Hepatic stellate cell (primary cell): ENCODE measurements around the gene SNX5.
A peak's percentile ranks its signal among the peaks of the same experiment; 100 is the strongest.

Source experiments
- DNase-seq: peaks from one replicate; pipeline ENCODE4 v3.0.0; 2011; ENCODE audit warnings: low spot score

SNX5 gene

DNA sequence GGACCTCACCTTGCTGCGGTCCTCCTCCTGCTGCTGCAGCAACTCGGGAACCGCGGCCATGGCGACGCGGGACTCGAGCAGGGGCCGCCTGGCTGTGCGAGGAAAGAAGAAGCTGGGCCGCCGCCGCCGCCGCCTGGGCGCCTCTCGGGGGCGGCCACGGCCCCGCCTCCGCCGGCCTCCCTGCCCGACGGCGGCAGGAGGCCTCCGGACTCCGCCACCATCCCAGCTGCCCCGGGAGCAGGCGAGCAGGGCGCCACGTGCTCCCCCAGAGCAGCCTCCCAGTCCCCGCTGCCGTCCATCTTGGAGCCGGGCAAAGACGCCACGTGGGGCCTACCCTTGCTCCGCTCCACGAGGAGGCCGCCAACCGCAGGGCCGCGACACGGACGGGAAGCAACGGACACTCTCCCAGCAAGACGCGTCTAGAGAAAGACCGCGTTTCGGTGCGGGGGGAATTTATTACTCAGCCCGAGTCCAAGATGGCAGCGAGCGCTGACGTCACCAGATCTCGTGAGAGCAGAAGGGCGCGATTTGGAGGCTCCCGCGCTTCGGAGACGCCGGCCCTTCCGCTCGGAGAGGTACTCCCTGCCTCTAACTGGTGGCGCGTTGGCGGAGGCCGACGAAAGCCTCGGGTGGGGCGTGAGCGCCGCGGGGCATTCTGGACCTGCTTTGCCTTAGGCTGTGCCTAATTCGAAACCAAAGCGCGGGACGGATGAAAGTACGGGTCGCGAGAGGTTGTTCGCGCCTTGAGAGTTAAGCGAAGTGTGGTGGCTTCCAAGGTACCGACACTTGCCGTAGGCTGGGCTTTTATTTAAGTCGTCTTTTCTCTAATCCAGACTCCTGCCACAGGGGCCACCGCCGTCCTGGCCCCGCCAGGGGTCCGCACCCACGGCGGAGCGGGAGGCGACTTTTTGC is at the start of gene SNX5, which contains the start of gene MGME1:
TSS of gene SNX5 (minus strand) at position 429 of the 912 bp plus-strand sequence. CDS start at position 60, 369 bp downstream.
TSS of gene MGME1 (plus strand) at position 653 of the 912 bp plus-strand sequence. CDS start 842 bp downstream, outside the sequence.
- DNase-seq: peak; percentile 97

DNA sequence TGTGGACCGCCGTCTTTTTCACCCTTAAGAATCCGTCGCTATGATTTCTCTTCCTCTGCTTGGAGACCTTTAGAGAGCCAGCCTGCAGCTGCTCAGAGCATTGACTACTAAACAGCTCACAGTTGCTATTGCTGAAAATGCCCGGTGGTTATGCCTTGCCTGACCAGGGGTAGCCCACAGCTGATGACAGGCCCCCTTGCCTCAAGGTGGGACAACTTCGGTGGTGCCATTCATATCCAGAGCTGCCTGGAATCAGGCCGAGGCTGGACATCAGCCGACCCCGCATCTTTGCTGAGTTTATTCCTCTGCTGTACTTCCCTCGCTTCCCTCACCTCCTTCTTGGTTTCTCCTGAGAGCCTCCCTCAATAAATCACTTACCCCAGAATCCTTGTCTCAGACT is 49.5 kb upstream of the SNX5 start:
- no peak for DNase-seq

DNA sequence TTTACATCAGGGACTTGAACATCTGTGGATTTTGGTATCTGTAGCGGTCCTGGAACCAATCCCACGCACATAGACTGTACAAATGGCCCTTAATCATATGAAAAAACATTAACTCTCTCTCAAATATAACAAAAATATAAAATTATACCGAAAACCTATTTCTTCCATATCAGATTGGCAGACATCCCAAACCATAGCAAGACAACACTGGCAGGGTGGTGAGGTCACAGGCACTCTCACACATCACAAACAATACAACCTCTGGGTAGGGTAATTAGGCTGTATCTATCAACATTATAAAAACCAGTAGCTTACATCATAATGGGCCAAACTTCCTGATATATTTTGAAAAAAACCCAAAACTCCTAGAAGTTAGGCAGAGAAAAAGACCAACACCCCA is 48.2 kb upstream of the SNX5 start:
- DNase-seq: no peak

DNA sequence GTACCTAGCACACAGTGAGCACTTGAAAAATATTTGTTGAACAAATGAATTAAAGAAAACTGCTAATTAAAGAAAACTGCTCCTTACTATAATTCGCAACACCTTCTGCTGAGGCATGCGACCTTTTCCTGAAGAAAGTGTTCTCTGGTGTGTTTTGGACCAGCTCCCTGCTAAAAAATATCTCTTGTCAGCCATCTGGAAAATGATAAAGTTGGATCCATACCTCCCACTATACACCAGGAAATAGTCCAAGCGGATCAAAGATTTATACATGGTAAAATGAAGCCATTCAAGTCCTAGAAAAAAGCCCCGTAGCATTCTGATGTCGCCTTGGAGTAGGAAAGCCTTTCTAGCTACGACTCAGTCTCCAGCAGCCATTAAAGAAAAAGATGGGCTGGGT is 45.8 kb upstream of the SNX5 start:
- DNase-seq: no peak

DNA sequence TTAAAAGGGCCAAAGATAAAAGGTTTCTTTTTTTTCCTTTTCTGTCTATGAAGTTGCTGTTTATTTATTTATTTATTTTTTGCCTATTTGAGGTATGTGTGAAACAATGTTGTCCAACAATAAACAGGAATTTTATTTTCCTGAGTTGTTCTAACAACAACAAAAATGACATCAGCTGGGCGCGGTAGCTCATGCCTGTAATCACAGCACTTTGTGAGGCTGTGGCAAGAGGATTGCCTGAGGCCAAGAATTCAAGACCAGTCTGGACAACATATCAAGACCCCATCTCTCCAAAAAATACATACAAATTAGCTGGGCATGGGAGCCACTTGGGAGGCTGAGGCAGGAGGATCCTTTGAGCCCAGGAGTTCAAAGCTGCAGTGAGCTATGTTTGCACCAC is 44.3 kb upstream of the SNX5 start:
- DNase-seq: no peak

DNA sequence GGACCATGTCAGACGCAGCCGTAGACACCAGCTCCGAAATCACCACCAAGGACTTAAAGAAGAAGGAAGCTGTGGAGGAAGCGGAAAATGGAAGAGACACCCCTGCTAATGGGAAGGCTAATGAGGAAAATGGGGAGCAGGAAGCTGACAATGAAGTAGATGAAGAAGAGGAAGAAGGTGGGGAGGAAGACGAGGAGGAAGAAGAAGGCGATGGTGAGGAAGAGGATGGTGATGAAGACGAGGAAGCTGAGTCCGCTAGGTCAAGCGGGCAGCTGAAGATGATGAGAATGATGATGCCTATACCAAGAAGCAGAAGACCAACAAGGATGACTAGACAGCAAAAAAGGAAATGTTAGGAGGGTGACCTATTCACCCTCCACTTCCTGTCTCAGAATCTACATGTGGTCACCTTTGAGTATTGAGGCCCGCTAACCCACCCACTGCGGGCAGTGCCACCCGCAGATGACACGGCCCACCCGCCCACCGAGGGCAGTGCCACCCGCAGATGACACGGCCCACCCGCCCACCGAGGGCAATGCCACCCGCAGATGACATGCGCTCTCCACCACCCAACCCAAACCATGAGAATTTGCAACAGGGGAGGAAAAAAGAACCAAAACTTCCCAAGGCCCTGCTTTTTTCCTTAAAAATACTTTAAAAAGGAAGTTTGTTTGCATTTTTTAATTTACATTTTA is 43.5 kb upstream of the SNX5 start:
- DNase-seq: no peak

DNA sequence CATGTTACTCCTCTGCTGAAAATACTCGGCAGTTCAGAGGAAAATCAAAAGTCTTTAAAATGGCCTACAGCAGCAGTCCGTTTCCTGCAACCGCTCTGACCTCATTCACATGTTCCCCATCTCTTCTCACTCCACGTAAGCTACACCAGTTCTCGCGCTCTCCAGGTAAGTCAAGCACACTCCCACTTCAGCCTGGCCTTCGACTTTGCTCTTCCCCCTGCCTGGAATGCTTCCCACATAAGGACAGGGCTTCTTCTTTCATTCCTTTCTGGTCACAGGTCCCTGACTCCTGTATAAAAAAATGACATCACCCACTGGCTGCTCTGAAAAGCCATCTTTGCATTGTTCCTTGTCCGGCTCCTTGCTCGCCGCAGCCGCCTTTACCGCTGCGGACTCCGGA is 42.9 kb upstream of the SNX5 start:
- DNase-seq: no peak

DNA sequence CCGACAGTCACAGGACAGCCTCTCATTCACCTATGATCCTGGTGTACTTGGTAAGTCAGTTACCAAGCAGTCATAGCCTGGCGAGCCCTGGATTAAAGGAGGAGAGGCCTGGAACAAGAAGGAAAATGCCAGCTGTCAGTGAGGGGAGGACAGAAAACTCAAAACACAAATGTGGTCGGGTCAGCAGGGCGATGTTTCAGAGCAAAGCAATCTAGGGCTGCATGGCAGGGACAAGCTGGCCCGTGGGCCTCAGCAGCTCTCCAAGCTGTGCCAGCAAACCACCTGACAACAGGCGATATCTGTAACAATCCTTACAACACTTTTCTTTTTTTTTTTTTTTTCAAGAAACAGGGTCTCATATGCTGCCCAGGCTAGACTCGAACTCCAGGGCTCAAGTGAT is 40.5 kb upstream of the SNX5 start:
- DNase-seq: no peak

DNA sequence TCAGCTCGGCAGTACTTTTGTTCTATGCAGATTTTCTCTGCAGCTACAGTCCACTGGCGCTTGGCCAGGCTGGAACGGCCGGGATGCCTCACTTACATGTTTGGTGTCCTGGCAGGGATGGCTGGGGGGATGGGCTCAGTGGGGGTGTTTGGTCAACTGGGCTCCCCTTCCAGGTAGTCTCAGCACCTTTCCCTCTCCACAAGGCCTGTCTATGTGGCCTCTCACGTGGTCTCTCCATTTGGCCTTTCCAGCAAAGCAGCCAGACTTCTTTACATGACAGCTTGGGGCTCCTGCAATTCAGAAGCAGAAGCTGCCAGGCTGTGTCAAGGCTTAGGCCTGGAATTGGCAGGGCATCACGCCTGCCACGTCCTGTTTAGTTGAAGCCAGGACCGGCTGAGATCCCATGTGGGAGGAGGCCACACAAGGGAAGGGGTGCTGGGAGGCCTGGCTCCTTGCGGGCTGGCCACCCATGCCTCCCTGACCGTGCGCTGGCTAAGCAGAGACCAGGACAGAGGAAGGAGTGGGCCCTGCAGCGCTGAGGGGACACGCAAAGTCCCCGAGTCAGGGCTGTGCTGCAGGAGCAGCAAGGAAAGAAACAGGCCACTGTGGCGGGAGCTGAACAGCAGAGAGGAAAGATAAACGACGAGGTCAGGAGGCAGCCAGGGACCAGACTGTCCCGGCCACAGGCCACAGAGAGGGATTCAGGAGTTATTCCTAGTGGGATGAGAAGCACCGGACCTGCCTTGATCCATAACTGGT is 39.1 kb upstream of the SNX5 start:
- no peak for DNase-seq

DNA sequence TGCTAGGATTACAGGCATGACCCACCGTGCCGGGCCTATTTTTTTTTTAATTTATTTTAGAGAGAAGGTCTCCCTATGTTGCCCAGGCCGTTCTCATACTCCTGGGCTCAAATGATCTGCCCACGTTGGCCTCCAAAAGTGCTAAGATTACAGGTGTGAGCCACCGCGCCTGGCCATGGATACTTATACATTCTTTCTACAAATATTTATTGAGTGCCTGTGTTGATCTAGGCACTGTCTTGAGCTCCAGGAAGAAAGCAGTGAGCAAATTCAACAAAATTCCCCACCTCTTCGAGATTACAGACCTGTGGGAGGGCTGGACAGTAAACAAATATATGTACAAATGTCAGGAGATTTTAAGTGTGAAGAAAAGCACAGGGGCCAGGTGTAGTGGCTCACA is 38.1 kb upstream of the SNX5 start:
- no peak for DNase-seq

DNA sequence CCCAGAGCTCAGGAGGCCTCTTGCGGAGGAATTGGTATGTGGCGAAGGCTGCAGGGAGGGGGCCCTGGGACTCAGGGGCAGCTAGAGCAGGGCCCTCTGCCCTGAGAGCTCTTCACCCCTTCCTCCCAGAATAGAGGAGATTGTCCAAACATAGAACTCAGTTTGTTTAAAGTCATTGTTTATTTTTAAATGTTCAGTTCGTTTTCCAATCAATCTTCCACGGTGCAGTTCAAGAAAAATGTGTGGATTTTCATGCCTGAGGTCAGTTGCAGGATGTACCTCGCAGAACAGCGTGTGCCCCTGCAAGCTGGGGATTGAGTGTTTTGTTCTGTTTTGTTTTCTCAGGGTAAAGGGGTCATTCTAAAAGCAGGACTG is 37.4 kb upstream of the SNX5 start:
- no peak for DNase-seq

DNA sequence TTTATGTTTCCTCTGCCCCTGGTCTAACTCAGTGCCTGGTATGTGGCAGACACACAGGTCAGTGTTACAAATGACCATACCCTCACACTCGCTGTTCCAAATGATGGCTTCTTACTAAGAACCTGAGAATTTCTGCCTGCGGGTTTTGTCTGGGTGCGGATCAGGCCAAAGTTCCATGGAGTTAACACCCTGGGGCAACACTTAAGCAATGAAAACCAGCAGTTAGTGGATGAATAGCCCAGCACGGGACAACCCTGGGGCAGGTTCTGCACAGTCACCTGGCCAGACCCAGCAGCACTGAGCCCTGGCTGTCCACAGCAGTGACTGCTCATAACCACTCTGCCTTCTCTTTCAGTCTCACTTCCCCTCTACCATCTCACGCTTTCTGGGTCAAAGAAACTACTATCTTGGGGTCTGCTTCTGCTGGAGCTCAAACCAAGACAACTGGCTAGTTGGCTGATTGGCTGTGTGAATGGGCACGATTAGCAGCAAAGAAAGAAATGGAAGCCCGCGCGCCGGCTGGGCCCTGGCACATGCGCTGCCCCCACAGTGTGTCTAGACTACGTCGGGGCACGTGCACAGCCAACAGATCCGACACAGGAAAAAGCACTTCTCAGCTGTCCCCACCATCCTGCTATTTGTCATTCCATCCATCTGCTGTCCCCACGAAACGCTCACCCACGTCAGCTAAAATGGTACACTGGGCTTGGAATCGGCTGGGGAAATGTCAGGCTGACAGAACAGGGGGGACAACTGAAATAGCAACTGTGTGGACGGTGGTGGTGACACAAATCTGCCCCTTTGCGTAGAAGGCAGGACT is 36.8 kb upstream of the SNX5 start:
- no peak for DNase-seq

DNA sequence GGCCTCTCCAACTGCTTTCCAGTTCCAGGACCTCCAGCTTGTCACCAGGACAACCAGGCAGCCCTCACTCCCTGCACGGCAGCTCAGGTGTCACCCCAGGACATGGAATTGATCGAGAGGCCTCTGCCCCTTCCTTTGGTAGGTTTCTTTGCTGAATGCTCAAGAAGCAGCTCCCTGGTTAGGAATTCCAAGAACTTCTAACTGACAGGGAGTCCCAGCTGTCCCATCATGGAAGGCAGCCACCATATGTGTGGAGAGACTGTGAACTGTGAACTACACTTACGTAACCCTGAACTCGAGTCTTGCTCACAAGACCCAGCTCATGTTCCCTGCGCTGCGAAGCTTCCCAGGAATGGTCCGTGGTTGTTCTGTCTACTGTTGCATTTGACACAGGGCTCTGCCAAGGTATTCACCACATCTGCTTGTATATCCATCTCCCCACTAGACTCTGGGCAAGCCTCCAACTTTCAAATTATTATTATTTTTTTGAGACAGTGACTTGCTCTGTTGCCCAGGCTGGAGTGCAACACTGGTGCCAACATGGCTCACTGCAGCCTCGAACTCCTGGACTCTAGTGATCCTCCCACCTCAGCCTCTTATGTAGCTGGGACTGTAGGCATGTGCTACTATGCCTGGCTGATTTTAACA is 35.9 kb upstream of the SNX5 start:
- no peak for DNase-seq

DNA sequence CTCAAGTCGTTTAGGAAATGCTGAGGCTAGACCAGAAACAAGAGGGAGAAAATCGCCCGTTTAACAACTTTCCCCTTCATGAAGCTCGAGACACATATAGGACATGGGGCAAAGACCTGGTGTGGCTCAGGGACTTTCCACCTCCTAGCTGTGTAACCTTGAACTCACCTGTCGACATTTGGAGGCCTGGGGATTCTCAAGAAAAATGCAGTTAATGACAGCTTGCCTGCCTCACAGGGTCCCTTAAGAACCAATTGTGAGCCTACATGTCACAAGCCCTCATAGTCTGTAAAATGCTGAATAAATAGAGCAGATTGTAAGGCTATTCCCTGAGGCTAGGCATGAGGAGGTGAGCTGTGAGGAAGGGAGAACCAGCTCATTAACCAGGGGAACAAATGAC is 35.3 kb upstream of the SNX5 start:
- DNase-seq: no peak

DNA sequence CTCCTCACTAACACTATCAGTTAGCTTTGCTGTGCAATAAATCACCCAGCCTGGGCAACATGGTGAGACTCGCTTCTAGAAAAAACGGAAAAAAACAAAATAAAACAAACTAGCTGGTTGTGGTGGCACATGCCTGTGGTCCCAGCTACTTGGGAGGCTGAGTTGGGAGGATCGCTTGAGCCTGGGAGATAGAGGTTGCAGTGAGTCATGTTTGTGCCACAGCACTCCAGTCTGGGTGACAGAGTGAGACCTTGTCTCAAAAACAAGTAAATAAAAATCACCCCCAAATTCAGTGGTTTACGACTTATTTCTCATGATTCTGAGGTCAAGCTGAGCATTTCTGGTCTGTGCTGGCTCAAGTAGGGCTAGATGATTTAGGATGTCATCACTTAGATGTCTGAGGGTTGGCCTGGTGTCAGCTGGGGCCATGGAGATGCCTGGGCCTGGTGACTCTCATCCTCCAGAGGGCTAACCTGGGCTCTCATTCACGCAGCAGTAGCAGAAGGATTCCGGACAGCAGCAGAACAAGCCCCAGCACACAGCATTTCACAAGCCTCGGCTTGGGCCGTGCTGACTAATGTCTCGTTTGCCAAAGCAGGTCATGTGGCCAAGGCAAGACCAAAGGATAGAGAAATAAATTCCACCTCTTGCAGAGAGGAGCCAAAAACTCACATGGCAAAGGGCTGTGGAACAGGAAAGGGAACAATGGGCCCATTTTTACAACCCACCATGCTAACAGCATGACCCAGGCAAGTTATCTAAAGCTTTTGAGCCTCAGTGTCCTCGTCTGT is 32.7 kb upstream of the SNX5 start:
- no peak for DNase-seq

DNA sequence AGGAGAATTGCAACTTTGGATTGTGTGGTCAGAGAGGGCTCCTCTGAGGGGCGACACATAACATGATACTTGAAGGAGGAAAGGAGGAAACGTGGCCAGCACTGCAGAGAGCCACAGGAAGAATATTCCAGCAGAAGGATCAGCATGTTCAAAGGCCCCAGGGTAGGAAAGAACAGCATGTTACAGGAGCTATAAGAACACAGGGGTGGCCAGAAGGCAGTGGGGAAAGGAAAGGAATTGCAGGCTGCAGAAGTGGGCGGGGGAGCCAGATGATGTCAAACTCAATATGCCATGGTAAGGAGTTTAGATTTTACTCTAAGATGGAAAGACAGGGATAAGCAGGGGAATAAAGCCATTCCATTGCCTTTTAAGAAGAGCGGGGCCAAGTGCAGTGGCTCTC is 31.0 kb upstream of the SNX5 start:
- DNase-seq: no peak

DNA sequence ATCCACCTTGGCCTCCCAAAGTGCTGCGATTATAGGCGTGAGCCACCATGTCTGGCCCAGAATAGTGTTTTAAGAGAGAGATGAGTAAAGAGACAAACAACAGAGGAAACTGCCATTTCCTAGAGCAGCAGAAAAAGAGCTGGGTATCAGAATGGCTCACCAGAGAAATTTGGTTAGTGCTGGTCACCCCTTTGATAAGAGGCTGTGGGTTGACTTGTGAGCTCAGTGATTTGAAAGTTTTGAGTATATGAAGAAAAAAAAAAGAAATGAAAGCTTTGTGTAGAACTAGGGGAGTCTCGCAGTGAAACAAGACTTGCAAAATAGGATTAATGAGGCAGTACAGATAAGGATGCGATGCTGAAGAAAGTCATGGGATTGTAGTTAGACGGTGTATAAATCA is 29.9 kb upstream of the SNX5 start:
- no peak for DNase-seq

DNA sequence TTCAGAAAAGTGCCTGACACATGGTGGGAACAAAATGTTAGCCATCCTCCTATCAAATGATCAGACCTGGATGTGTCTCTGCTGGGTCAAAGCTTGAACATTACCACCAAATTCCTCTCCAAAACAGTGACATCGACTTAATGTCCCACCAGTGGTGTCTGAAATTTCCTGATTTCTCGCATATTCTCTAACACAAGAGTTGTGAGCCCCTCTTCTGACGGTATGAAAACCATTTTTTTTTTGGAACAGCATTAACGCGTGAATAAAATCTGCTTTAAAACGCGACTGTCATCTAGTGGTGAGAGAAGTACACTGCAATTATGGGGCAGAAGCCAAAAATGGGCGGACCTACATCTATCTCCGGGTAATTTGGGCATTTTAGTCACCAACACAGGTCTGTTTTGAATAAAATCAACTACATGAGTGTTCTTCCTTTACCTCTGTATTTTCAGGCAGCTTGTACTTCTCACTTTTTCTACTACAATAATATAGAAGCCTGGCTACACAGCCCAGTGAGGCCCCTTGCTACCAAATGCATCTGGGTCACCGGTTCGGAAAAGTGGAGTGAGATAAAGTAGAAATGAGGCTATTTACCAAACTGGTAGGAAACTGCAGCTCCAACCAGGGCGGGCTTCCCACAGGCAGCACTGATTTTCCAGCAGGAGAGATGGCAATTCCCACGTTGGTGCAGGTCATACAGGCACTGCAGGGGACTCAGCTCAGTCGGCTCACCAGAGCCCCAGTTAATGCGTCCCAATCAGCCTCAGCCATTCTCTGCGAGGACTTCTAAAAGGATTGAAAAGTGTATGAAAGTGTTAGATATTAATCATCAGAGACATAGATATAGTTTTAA is 27.6 kb upstream of the SNX5 start:
- peak; percentile 59 for DNase-seq

DNA sequence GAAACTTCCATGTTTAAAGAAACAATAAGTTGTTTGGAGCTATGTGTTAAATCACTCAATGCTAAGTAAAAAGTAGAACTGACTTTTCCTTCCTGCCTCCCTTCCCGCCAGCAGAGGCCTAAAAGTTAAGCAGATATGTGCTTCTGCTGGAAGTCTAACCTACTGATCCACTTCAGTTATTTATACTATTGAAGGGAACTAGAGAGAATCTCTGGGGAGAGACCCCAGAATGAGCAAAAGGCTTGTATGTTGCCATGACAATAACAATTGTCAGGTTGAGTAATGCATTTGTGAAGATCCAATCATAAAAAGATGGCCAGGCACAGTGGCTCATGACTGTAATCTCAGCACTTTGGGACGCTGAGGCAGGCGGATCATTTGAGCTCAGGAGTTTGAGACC is 25.0 kb upstream of the SNX5 start:
- no peak for DNase-seq
